Measurements from ENCODE around the gene KCTD16.

GRCh38 chr5:144207875-144208444 lies 37.3 kb downstream of the KCTD16 start:
- peak; percentile 28 for TF ChIP-seq CTCF (IDR thresholded peaks at IDR 0.05; ENCODE audit: low read length)
- no peak for TF ChIP-seq EZH2 (optimal IDR thresholded peaks at IDR 0.05; ENCODE audit: low read depth, low read length)
